Activated naive CD4-positive, alpha-beta T cell treated with anti-CD3 and anti-CD28 coated beads, Interleukin-2, amount 50 U/mL, for 24 hours (primary cell): ENCODE results near the gene NHEJ1.
A peak's percentile ranks its signal among the peaks of the same experiment; 100 is the strongest.

Experiments used
- H3K27ac Mint-ChIP-seq: one replicate; pipeline ENCODE4 v1.8.0; 2021; ENCODE audit warnings: mild to moderate bottlenecking, mixed read lengths
- H3K27me3 Mint-ChIP-seq: one replicate; pipeline ENCODE4 v1.8.0; 2021; ENCODE audit warnings: mixed read lengths
- H3K36me3 Mint-ChIP-seq: one replicate; pipeline ENCODE4 v1.8.0; 2021; ENCODE audit warnings: mixed read lengths
- H3K4me1 Mint-ChIP-seq: one replicate; pipeline ENCODE4 v1.8.0; 2021; ENCODE audit warnings: mixed read lengths
- H3K4me3 Mint-ChIP-seq: one replicate; pipeline ENCODE4 v1.8.0; 2021; ENCODE audit warnings: mild to moderate bottlenecking, mixed read lengths
- H3K9me3 Mint-ChIP-seq: one replicate; pipeline ENCODE4 v1.8.0; 2021; ENCODE audit warnings: mixed read lengths

Gene NHEJ1

GRCh38 chr2:219197388-219197787 lies 36.8 kb upstream of the NHEJ1 start:
- H3K27me3 Mint-ChIP-seq: no peaks in the 10 kb centered on the region
- no peaks in the 10 kb centered on the region for H3K9me3 Mint-ChIP-seq
- H3K36me3 Mint-ChIP-seq: no peaks in the 10 kb centered on the region
- H3K27ac Mint-ChIP-seq: no peak overlapping the region
- peaks cover 11% of the 10 kb centered on the region for H3K4me1 Mint-ChIP-seq
- no peak overlapping the region for H3K4me3 Mint-ChIP-seq

- peak overlapping the region; percentile 74 for H3K27ac Mint-ChIP-seq
- peaks cover under 1% of the 10 kb centered on the region for H3K36me3 Mint-ChIP-seq
- no peaks in the 10 kb centered on the region for H3K9me3 Mint-ChIP-seq
- no peaks in the 10 kb centered on the region for H3K27me3 Mint-ChIP-seq
- H3K4me1 Mint-ChIP-seq: peaks cover 19% of the 10 kb centered on the region
- no peak overlapping the region for H3K4me3 Mint-ChIP-seq
Observed at GRCh38 chr2:219186754-219187456, 26.3 kb upstream of the NHEJ1 start.

GRCh38 chr2:219184121-219184520 lies 23.5 kb upstream of the NHEJ1 start:
- peaks cover 45% of the 10 kb centered on the region for H3K4me1 Mint-ChIP-seq
- H3K27ac Mint-ChIP-seq: no peak overlapping the region
- no peak overlapping the region for H3K4me3 Mint-ChIP-seq
- no peaks in the 10 kb centered on the region for H3K27me3 Mint-ChIP-seq
- no peaks in the 10 kb centered on the region for H3K9me3 Mint-ChIP-seq
- peaks cover 4% of the 10 kb centered on the region for H3K36me3 Mint-ChIP-seq

GRCh38 chr2:219183151-219183772 lies 22.6 kb upstream of the NHEJ1 start:
- H3K36me3 Mint-ChIP-seq: peaks cover 4% of the 10 kb centered on the region
- no peaks in the 10 kb centered on the region for H3K9me3 Mint-ChIP-seq
- H3K4me3 Mint-ChIP-seq: no peak overlapping the region
- peaks cover 51% of the 10 kb centered on the region for H3K4me1 Mint-ChIP-seq
- H3K27me3 Mint-ChIP-seq: no peaks in the 10 kb centered on the region
- no peak overlapping the region for H3K27ac Mint-ChIP-seq

GRCh38 chr2:219182331-219183150 lies 21.9 kb upstream of the NHEJ1 start:
- H3K27me3 Mint-ChIP-seq: no peaks in the 10 kb centered on the region
- peaks cover 4% of the 10 kb centered on the region for H3K36me3 Mint-ChIP-seq
- H3K9me3 Mint-ChIP-seq: no peaks in the 10 kb centered on the region
- H3K4me1 Mint-ChIP-seq: peaks cover 53% of the 10 kb centered on the region
- H3K27ac Mint-ChIP-seq: no peak overlapping the region
- H3K4me3 Mint-ChIP-seq: no peak overlapping the region

- Mint-ChIP-seq H3K27ac (peak overlapping the region; percentile 66), H3K4me1 (peaks cover 48% of the 10 kb centered on the region)
Observed at GRCh38 chr2:219181531-219181930, 20.9 kb upstream of the NHEJ1 start.

GRCh38 chr2:219180961-219181360 lies 20.3 kb upstream of the NHEJ1 start:
- Mint-ChIP-seq H3K27ac (peak overlapping the region; percentile 56), H3K4me3 (peak overlapping the region; percentile 23), H3K4me1 (peaks cover 49% of the 10 kb centered on the region), H3K36me3 (peaks cover 4% of the 10 kb centered on the region), H3K27me3 (no peaks in the 10 kb centered on the region), H3K9me3 (no peaks in the 10 kb centered on the region)

More at GRCh38 chr2:219181531-219181930, 20.9 kb upstream of the NHEJ1 start:
- Mint-ChIP-seq H3K36me3 (peaks cover 4% of the 10 kb centered on the region), H3K4me3 (no peak overlapping the region), H3K9me3 (no peaks in the 10 kb centered on the region), H3K27me3 (no peaks in the 10 kb centered on the region)

GRCh38 chr2:219179601-219180465 lies 19.2 kb upstream of the NHEJ1 start:
- peak overlapping the region; percentile 92 for H3K4me3 Mint-ChIP-seq
- H3K4me1 Mint-ChIP-seq: peaks cover 61% of the 10 kb centered on the region
- H3K9me3 Mint-ChIP-seq: no peaks in the 10 kb centered on the region
- peaks cover 4% of the 10 kb centered on the region for H3K36me3 Mint-ChIP-seq
- no peaks in the 10 kb centered on the region for H3K27me3 Mint-ChIP-seq
- H3K27ac Mint-ChIP-seq: peak overlapping the region; percentile 95

GRCh38 chr2:219178377-219179175 lies 18.0 kb upstream of the NHEJ1 start:
- H3K9me3 Mint-ChIP-seq: no peaks in the 10 kb centered on the region
- H3K4me1 Mint-ChIP-seq: peaks cover 72% of the 10 kb centered on the region
- peak overlapping the region; percentile 95 for H3K27ac Mint-ChIP-seq
- peaks cover 10% of the 10 kb centered on the region for H3K36me3 Mint-ChIP-seq
- no peaks in the 10 kb centered on the region for H3K27me3 Mint-ChIP-seq
- H3K4me3 Mint-ChIP-seq: peak overlapping the region; percentile 92

GRCh38 chr2:219177552-219178376 lies 17.1 kb upstream of the NHEJ1 start, which contains the start of gene RETREG2:
TSS of gene RETREG2 (plus strand) at chr2:219178275. CDS start at chr2:219178353, 78 bp downstream.
- Mint-ChIP-seq H3K27me3 (no peaks in the 10 kb centered on the region), H3K4me1 (peaks cover 68% of the 10 kb centered on the region), H3K9me3 (no peaks in the 10 kb centered on the region), H3K27ac (peak within 1 kb of the TSS; percentile 98), H3K4me3 (peak within 1 kb of the TSS; percentile 99), H3K36me3 (peaks cover 10% of the 10 kb centered on the region)

- Mint-ChIP-seq H3K27ac (peak within 1 kb of the TSS; percentile 98), H3K36me3 (peaks cover 10% of the 10 kb centered on the region), H3K9me3 (no peaks in the 10 kb centered on the region), H3K4me1 (peaks cover 60% of the 10 kb centered on the region), H3K27me3 (no peaks in the 10 kb centered on the region), H3K4me3 (peak within 1 kb of the TSS; percentile 99)
Observed at GRCh38 chr2:219176818-219177551, 16.4 kb upstream of the NHEJ1 start, which contains the start of gene CNPPD1. TSS of gene CNPPD1 (minus strand) at chr2:219176925. CDS start at chr2:219176828, 97 bp downstream.

GRCh38 chr2:219175928-219176817 lies 15.6 kb upstream of the NHEJ1 start:
- Mint-ChIP-seq H3K36me3 (peaks cover 8% of the 10 kb centered on the region), H3K4me1 (peaks cover 55% of the 10 kb centered on the region), H3K4me3 (peak overlapping the region; percentile 99)

More at GRCh38 chr2:219175928-219176817, 15.6 kb upstream of the NHEJ1 start:
- Mint-ChIP-seq H3K9me3 (no peaks in the 10 kb centered on the region), H3K27ac (peak overlapping the region; percentile 72), H3K27me3 (no peaks in the 10 kb centered on the region)
